K562 (cell line): ENCODE measurements around the gene COA7. TPM values are rescaled to one million over a fixed set of nuclear protein-coding genes. Genes with fewer than 3 reads are reported as not detected.

Source experiments
- ATAC-seq: fragments of 200-7000 bp; cut with Tn5 transposase; 3 replicates; pipeline ENCODE4 v1.9.1; 2020; ENCODE audit warnings: moderate library complexity
- BruUV-seq: library from RNA; stranded (reverse); fragments of 400-500 nt; replicated peaks from 2 replicates; lab custom pipeline; 2021; lab: Mats Ljungman, UMichigan
- CTCF ChIA-PET: fragments of 300-600 bp; formaldehyde crosslinking; extraction: SDS; loops from one replicate; lab custom pipeline; 2021; ENCODE audit warnings: low intra/inter-chr PET ratio; lab: Yijun Ruan, JAX
- POLR2A ChIA-PET: fragments of 300-600, 350-650 bp; sonication (Branson Sonifier 250); formaldehyde crosslinking; extraction: SDS; loops from one replicate; lab custom pipeline; 2021; ENCODE audit warnings: antibody characterized with exemption, inconsistent platforms; lab: Yijun Ruan, JAX
- DNase-seq, 4 experiments: peaks; one replicate each; pipeline versions ENCODE4 v3.0.0 to v3.0.0-alpha.2; 2011 to 2018; ENCODE audit warnings: low spot score in 3 of 4, mixed read lengths in 3 of 4; ENCODE audit errors: extremely low read depth in 1 of 4
- FAIRE-seq: peaks from 2 replicates; lab custom pipeline; 2011; peaks lifted over from hg19 to GRCh38; lab: Jason Lieb, UNC
- H2AFZ ChIP-seq: 2 replicates; pipeline ENCODE4 v1.6.0; 2011; ENCODE audit warnings: low read depth, low read length, control low read depth, inconsistent platforms
- H3K27ac ChIP-seq: fragments of 200-600 bp; 3 replicates; pipeline ENCODE4 v1.8.0; 2011; ENCODE audit warnings: low read depth, mild to moderate bottlenecking, control low read depth, inconsistent platforms, low read length, moderate library complexity, mixed read lengths; ENCODE audit errors: extremely low read depth
- H3K27me3 ChIP-seq, 2 experiments: fragments of 300-600 bp in 1 of 2; 2 replicates in 1 of 2; 3 replicates in 1 of 2; pipeline versions ENCODE4 v1.6.0 to v1.8.0; 2011; ENCODE audit warnings: inconsistent platforms in 2 of 2, low read length in 2 of 2, mild to moderate bottlenecking in 1 of 2, mixed read lengths in 1 of 2, moderate library complexity in 1 of 2; ENCODE audit not compliant: control insufficient read depth in 2 of 2, insufficient read depth in 2 of 2
- H3K36me3 ChIP-seq: fragments of 300-600 bp; 3 replicates; pipeline ENCODE4 v1.8.0; 2011; ENCODE audit warnings: mild to moderate bottlenecking, low read length, inconsistent platforms; ENCODE audit not compliant: control insufficient read depth, insufficient read depth
- H3K4me1 ChIP-seq, 2 experiments: fragments of 200-600 bp in 1 of 2; replicated peaks in 1 of 2; 2 replicates in 1 of 2; 3 replicates in 1 of 2; pipeline versions ENCODE4 v1.5.1 to v1.8.0; 2011; ENCODE audit warnings: inconsistent platforms in 2 of 2, low read length in 2 of 2, mild to moderate bottlenecking in 1 of 2, mixed read lengths in 1 of 2, moderate library complexity in 1 of 2; ENCODE audit not compliant: control insufficient read depth in 2 of 2, insufficient read depth in 2 of 2
- H3K4me2 ChIP-seq: 2 replicates; pipeline ENCODE4 v1.6.1; 2011; ENCODE audit warnings: low read length, control low read depth, inconsistent platforms, mixed read lengths; ENCODE audit not compliant: insufficient read depth
- H3K4me3 ChIP-seq: fragments of 200-600 bp; sonication (generic), shearing (Covaris generic); 2 replicates; pipeline ENCODE4 v1.5.1; 2016; ENCODE audit warnings: control low read depth, inconsistent platforms
- H3K79me2 ChIP-seq: fragments of 200-600 bp; 3 replicates; pipeline ENCODE4 v1.8.0; 2011; ENCODE audit warnings: low read length, inconsistent platforms; ENCODE audit not compliant: control insufficient read depth, insufficient read depth
- H3K9ac ChIP-seq, 2 experiments: 2 replicates each; pipeline versions ENCODE4 v1.6.0 to v1.6.1; 2011; ENCODE audit warnings: low read depth in 2 of 2, low read length in 2 of 2, control low read depth in 1 of 2, inconsistent platforms in 1 of 2, mild to moderate bottlenecking in 1 of 2, mixed read lengths in 1 of 2; ENCODE audit not compliant: insufficient read depth in 1 of 2
- H3K9me1 ChIP-seq: one replicate; pipeline ENCODE4 v1.6.0; 2011; ENCODE audit warnings: inconsistent platforms, mild to moderate bottlenecking, low read length, moderate library complexity; ENCODE audit not compliant: control insufficient read depth, insufficient read depth
- H3K9me3 ChIP-seq: replicated peaks from 2 replicates; pipeline ENCODE4 v1.5.1; 2011; ENCODE audit warnings: low read depth, low read length, inconsistent platforms; ENCODE audit not compliant: control insufficient read depth, insufficient read depth
- H4K20me1 ChIP-seq: replicated peaks from 2 replicates; pipeline ENCODE4 v1.6.1; 2011; ENCODE audit warnings: low read length, inconsistent platforms, mixed read lengths; ENCODE audit not compliant: control insufficient read depth, insufficient read depth
- ARNT ChIP-seq, 2 experiments: fragments of 450-650 bp; IDR thresholded peaks; 2 replicates each; pipeline ENCODE4 v1.6.1; 2016; ENCODE audit warnings: mild to moderate bottlenecking in 1 of 2
- BRD9 ChIP-seq: fragments of 450-650 bp; IDR thresholded peaks from 2 replicates; pipeline ENCODE4 v1.6.1; 2018; ENCODE audit warnings: low read depth; ENCODE audit not compliant: partially characterized antibody
- CC2D1A ChIP-seq: fragments of 450-650 bp; IDR thresholded peaks from 2 replicates; pipeline ENCODE4 v1.6.1; 2017; ENCODE audit warnings: mild to moderate bottlenecking
- DMBX1 ChIP-seq: fragments of 250-450 bp; sonication (Bioruptor Pico); IDR thresholded peaks from 2 replicates; pipeline ENCODE4 v1.8.0; 2022; ENCODE audit warnings: inconsistent platforms, mild to moderate bottlenecking, moderate library complexity, borderline replicate concordance
- JUN ChIP-seq, 2 experiments: sonication (generic) in 1 of 2; formaldehyde crosslinking in 1 of 2; IDR thresholded peaks; 2 replicates each; pipeline versions ENCODE4 v1.6.1 to v1.8.0; 2012 to 2022; ENCODE audit warnings: borderline replicate concordance in 2 of 2, mild to moderate bottlenecking in 2 of 2, improper control_type of control experiment in 1 of 2, low read depth in 1 of 2, low read length in 1 of 2, missing genetic modification reagents in 1 of 2
- KHSRP ChIP-seq: fragments of 450-650 bp; IDR thresholded peaks from 2 replicates; pipeline ENCODE4 v1.6.1; 2017
- MAZ ChIP-seq, 2 experiments: fragments of 450-650 bp in 1 of 2; sonication (generic) in 1 of 2; formaldehyde crosslinking; IDR thresholded peaks in 1 of 2; conservative IDR thresholded peaks in 1 of 2; 2 replicates each; pipeline versions ENCODE4 v1.4.0 to v1.5.0; 2020; ENCODE audit warnings: mild to moderate bottlenecking in 1 of 2, missing genetic modification reagents in 1 of 2
- ZFP91 ChIP-seq: sonication (generic); formaldehyde crosslinking; IDR thresholded peaks from 2 replicates; pipeline ENCODE4 v1.8.0; 2022; ENCODE audit warnings: mild to moderate bottlenecking, missing genetic modification reagents
- WGBS: fragments of 100-300 bp; shearing (Covaris generic); methylation state at CpG from one replicate; pipeline ENCODE4 v1.1.6; 2016; ENCODE audit warnings: low coverage, mixed read lengths; ENCODE audit not compliant: insufficient coverage; ENCODE audit errors: missing lambda C conversion rate; 5-methylcytosine and 5-hydroxymethylcytosine counted together
- in situ Hi-C: fragments of 300-500 bp; cut with MboI; formaldehyde crosslinking; loops from 4 replicates; pipeline ENCODE4 v1.15.0; 2018; ENCODE audit warnings: inconsistent platforms, mixed read lengths
- intact Hi-C: fragments of 100-400 bp; cut with micrococcal nuclease; formaldehyde crosslinking; loops from 2 replicates; pipeline ENCODE4 v1.14.2; 2022
- polyA plus RNA-seq, 8 experiments: library from polyadenylated mRNA; depleted of rRNA in 4 of 8; stranded (reverse) in 5 of 8; unstranded in 3 of 8; fragments of >200 nt; fragmentation: Nextera tagmentation in 2 of 8; fragmentation: Illumina TruSeq in 1 of 8; extraction: Ambion mirVana in 2 of 8; extraction: Trizol in 1 of 8; gene quantifications; 2 replicates each; pipeline versions ENCODE4 v1.2.1 to v1.2.3, GENCODE V29; 2011 to 2014; ENCODE audit warnings: inconsistent platforms in 1 of 8, missing spikeins in 1 of 8
- total RNA-seq, 7 experiments: library from RNA; depleted of rRNA in 6 of 7; stranded (reverse); fragments of >200 nt in 6 of 7; fragmentation: Illumina TruSeq in 2 of 7; extraction: Trizol in 2 of 7; gene quantifications; 2 replicates each; pipeline versions ENCODE4 v1.2.1 to v1.2.3, GENCODE V29; 2011 to 2021; ENCODE audit warnings: low replicate concordance in 1 of 7
- TF ChIP-seq, protein P1 (sequence below): fragments of 250-450 bp; sonication (Bioruptor Pico); IDR thresholded peaks from 2 replicates; pipeline ENCODE4 v1.5.0; 2021
- TF ChIP-seq, protein P2 (sequence below): fragments of 250-450 bp; sonication (Bioruptor Pico); IDR thresholded peaks from 2 replicates; pipeline ENCODE4 v1.9.0; 2021; ENCODE audit warnings: mild to moderate bottlenecking
- TF ChIP-seq, protein P3 (sequence below): fragments of 450-650 bp; IDR thresholded peaks from 2 replicates; pipeline ENCODE4 v1.6.1; 2016
- TF ChIP-seq, protein P4 (sequence below): IDR thresholded peaks from 2 replicates; pipeline ENCODE4 v1.6.1; 2011; ENCODE audit warnings: borderline replicate concordance, low read depth, mild to moderate bottlenecking, moderate library complexity, low read length; ENCODE audit not compliant: insufficient read depth, poor library complexity, severe bottlenecking

Gene COA7
- total and polyA plus RNA-seq, 9 of the 15 experiments (the other 6 are each of a cell fraction or from before 2014, with no cell fraction given): 19.4 to 82.8 (median 51.0) TPM

- peak; percentile 49; the same call in 1 of the 2 replicates for TF ChIP-seq KHSRP
- TF ChIP-seq, protein P1, sequence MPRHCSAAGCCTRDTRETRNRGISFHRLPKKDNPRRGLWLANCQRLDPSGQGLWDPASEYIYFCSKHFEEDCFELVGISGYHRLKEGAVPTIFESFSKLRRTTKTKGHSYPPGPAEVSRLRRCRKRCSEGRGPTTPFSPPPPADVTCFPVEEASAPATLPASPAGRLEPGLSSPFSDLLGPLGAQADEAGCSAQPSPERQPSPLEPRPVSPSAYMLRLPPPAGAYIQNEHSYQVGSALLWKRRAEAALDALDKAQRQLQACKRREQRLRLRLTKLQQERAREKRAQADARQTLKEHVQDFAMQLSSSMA (CRISPR knock-in tag): 0 out of 2 replicates have a peak, but pooled peaks have one; percentile 46
- TF ChIP-seq, protein P2, sequence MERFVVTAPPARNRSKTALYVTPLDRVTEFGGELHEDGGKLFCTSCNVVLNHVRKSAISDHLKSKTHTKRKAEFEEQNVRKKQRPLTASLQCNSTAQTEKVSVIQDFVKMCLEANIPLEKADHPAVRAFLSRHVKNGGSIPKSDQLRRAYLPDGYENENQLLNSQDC (CRISPR knock-in tag): no peak
- no peak for TF ChIP-seq DMBX1 (CRISPR knock-in tag)
- TF ChIP-seq JUN (IDR thresholded peaks at IDR 0.05; ENCODE audit: borderline replicate concordance, low read depth, low read length): 0 out of 2 replicates have a peak, but pooled peaks have one; percentile 12
- no peak for TF ChIP-seq JUN (CRISPR knock-in tag; IDR thresholded peaks at IDR 0.05; ENCODE audit: borderline replicate concordance)
These were observed 28.3 kb upstream of the COA7 start, which contains the start of gene ZYG11B (continued) for GRCh38 chr1:52726265-52727113.

DNA sequence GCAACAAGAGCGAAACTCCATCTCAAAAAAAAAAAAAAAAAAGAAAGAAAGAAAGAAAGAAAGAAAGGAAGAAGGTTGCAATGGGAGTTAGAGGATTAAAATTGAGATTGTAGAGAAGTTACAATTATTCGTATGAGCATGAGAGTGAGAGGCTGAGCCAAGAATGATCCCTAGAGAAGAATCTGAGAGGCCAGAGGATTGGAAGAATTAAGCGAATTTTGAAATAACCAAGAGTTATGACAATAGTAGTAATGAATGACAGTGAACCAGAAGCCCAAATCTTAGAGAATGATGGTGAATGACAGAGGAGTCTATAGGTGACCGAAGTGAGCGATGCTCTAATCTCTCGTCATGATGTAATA is 27.7 kb upstream of the COA7 start:
- Histone ChIP-seq H4K20me1 (no peaks in the 10 kb centered on the region), H3K27ac (peak overlapping the region; percentile 5; the same call in 1 of the 3 replicates), H3K4me1 (peaks cover 11 to 15% of the 10 kb centered on the region in 2 experiments; a peak in 4 of 5 replicates), H3K4me3 (peak overlapping the region; percentile 79), H3K79me2 (peaks cover 41% of the 10 kb centered on the region), H3K4me2 (peak overlapping the region; percentile 77), H3K9ac (peak overlapping the region in 1 of 2 experiments; percentile 57; a peak in 2 of 4 replicates), H3K36me3 (no peaks in the 10 kb centered on the region), H3K27me3 (no peaks in the 10 kb centered on the region), H3K9me1 (no peaks in the 10 kb centered on the region), H3K9me3 (no peaks in the 10 kb centered on the region), H2AFZ (peak overlapping the region; percentile 98)
- POLR2A ChIA-PET: interaction anchor here (0.6 to 1.0 kb wide), 4 partner anchors 10 to 1027 kb away, joined by 3 to 6 read pairs (median 4); partner anchors contain the start of genes ORC1 and PRPF38A
- in situ Hi-C loops: no loop called here
- intact Hi-C loops: loop anchor here (10.0 kb wide), 1 partner anchor 119 kb away; the partner anchor contains the start of gene ZYG11A
- FAIRE-seq (no peak), DNase-seq (no peak), ATAC-seq (no peak)
- BruUV-seq: no TSS peak
- 3% methylated on average over 5 of the region's 6 CpGs for WGBS
- CTCF ChIA-PET: no interaction called here
- TF ChIP-seq CC2D1A: no peak
- TF ChIP-seq MAZ (CRISPR knock-in tag; conservative IDR thresholded peaks at IDR 0.05 in 1 of 2, IDR thresholded peaks at IDR 0.05 in 1 of 2): no peak
- peak; percentile 95 for TF ChIP-seq ZFP91 (CRISPR knock-in tag)
- peak; percentile 51 to 75; a peak in 2 of 4 replicates for TF ChIP-seq ARNT (IDR thresholded peaks at IDR 0.05)
- TF ChIP-seq, protein P3, sequence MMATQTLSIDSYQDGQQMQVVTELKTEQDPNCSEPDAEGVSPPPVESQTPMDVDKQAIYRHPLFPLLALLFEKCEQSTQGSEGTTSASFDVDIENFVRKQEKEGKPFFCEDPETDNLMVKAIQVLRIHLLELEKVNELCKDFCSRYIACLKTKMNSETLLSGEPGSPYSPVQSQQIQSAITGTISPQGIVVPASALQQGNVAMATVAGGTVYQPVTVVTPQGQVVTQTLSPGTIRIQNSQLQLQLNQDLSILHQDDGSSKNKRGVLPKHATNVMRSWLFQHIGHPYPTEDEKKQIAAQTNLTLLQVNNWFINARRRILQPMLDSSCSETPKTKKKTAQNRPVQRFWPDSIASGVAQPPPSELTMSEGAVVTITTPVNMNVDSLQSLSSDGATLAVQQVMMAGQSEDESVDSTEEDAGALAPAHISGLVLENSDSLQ: peak; percentile 58
- TF ChIP-seq, protein P4, sequence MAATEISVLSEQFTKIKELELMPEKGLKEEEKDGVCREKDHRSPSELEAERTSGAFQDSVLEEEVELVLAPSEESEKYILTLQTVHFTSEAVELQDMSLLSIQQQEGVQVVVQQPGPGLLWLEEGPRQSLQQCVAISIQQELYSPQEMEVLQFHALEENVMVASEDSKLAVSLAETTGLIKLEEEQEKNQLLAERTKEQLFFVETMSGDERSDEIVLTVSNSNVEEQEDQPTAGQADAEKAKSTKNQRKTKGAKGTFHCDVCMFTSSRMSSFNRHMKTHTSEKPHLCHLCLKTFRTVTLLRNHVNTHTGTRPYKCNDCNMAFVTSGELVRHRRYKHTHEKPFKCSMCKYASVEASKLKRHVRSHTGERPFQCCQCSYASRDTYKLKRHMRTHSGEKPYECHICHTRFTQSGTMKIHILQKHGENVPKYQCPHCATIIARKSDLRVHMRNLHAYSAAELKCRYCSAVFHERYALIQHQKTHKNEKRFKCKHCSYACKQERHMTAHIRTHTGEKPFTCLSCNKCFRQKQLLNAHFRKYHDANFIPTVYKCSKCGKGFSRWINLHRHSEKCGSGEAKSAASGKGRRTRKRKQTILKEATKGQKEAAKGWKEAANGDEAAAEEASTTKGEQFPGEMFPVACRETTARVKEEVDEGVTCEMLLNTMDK: no peak
- peak; percentile 53 for TF ChIP-seq BRD9
